Vagina (tissue), 2 donors: Measurements from ENCODE around the gene CCDC127.
"Not testable (repeated sequence)": the region's sequence is repeated elsewhere in the genome, so short reads cannot be mapped to it uniquely, and the experiment has no call there.

Source experiments
- POLR2AphosphoS5 ChIP-seq, 2 donors: sonication (generic); formaldehyde crosslinking; IDR thresholded peaks; one replicate each; pipeline ENCODE4 v1.9.0; 2017; ENCODE audit warnings: antibody characterized with exemption in 2 of 2, mild to moderate bottlenecking in 2 of 2, low read depth in 1 of 2; ENCODE audit not compliant: insufficient read depth in 1 of 2
- TF ChIP-seq, protein P1 (sequence below), 3 experiments: fragments of 450-650 bp in 2 of 3; fragments of 200-600 bp in 1 of 3; sonication (generic) in 1 of 3; IDR thresholded peaks; one replicate each; pipeline ENCODE4 v1.5.1; 2017 to 2019; ENCODE audit warnings: antibody characterized with exemption in 3 of 3, mild to moderate bottlenecking in 2 of 3, moderate library complexity in 2 of 3

GRCh38 chr5:241045-241669 is 23.2 kb upstream of the CCDC127 start:
- TF ChIP-seq, protein P1, sequence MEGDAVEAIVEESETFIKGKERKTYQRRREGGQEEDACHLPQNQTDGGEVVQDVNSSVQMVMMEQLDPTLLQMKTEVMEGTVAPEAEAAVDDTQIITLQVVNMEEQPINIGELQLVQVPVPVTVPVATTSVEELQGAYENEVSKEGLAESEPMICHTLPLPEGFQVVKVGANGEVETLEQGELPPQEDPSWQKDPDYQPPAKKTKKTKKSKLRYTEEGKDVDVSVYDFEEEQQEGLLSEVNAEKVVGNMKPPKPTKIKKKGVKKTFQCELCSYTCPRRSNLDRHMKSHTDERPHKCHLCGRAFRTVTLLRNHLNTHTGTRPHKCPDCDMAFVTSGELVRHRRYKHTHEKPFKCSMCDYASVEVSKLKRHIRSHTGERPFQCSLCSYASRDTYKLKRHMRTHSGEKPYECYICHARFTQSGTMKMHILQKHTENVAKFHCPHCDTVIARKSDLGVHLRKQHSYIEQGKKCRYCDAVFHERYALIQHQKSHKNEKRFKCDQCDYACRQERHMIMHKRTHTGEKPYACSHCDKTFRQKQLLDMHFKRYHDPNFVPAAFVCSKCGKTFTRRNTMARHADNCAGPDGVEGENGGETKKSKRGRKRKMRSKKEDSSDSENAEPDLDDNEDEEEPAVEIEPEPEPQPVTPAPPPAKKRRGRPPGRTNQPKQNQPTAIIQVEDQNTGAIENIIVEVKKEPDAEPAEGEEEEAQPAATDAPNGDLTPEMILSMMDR (IDR thresholded peaks at IDR 0.05), result not testable (repeated sequence)
- TF ChIP-seq POLR2AphosphoS5 (IDR thresholded peaks at IDR 0.05; ENCODE audit: insufficient read depth in 1 of 2, low read depth in 1 of 2), result not testable (repeated sequence)
